RWPE2 (cell line): ENCODE data around the gene PDE4D.
A peak's percentile ranks its signal among the peaks of the same experiment; 100 is the strongest.

Experiments used
- ATAC-seq: fragments of 200-7000 bp; cut with Tn5 transposase; 3 replicates; pipeline ENCODE4 v1.9.1; 2021; ENCODE audit warnings: low read depth
- DNase-seq: peaks from one replicate; pipeline ENCODE4 v3.0.0-alpha.2; 2020; ENCODE audit warnings: low spot score
- H3K27ac ChIP-seq: fragments of 450-650 bp; 2 replicates; pipeline ENCODE4 v1.5.1; 2017; ENCODE audit warnings: mild to moderate bottlenecking; ENCODE audit not compliant: poor library complexity, severe bottlenecking
- H3K27me3 ChIP-seq: fragments of 250-450 bp; sonication (Bioruptor Pico); 2 replicates; pipeline ENCODE4 v1.5.1; 2021; ENCODE audit warnings: mild to moderate bottlenecking, moderate library complexity; ENCODE audit not compliant: insufficient read depth, poor library complexity, severe bottlenecking
- H3K36me3 ChIP-seq: fragments of 250-450 bp; sonication (Bioruptor Pico); 2 replicates; pipeline ENCODE4 v1.5.1; 2020; ENCODE audit warnings: low read depth, mild to moderate bottlenecking, moderate library complexity
- H3K4me1 ChIP-seq: fragments of 250-450 bp; sonication (Bioruptor Pico); 2 replicates; pipeline ENCODE4 v1.5.1; 2021; ENCODE audit warnings: mild to moderate bottlenecking, moderate library complexity; ENCODE audit not compliant: insufficient read depth, poor library complexity, severe bottlenecking
- H3K4me3 ChIP-seq: fragments of 250-450 bp; sonication (Bioruptor Pico); 2 replicates; pipeline ENCODE4 v1.5.1; 2021; ENCODE audit warnings: mild to moderate bottlenecking, moderate library complexity; ENCODE audit not compliant: severe bottlenecking
- H3K9me3 ChIP-seq: fragments of 250-450 bp; sonication (Bioruptor Pico); 2 replicates; pipeline ENCODE4 v1.5.1; 2021; ENCODE audit warnings: mild to moderate bottlenecking, moderate library complexity; ENCODE audit not compliant: severe bottlenecking
- TF ChIP-seq, protein P1 (sequence below): fragments of 450-650 bp; IDR thresholded peaks from one replicate; pipeline ENCODE4 v1.5.1; 2017; ENCODE audit warnings: mild to moderate bottlenecking, moderate library complexity; ENCODE audit not compliant: poor library complexity, severe bottlenecking

PDE4D gene

GRCh38 chr5:59116231-59116865 lies 777.2 kb downstream of the PDE4D start:
- no peaks in the 10 kb centered on the region for H3K9me3 ChIP-seq
- ATAC-seq (peak; percentile 89), DNase-seq (no peak)
- H3K36me3 ChIP-seq: no peaks in the 10 kb centered on the region
- H3K27ac ChIP-seq: peak overlapping the region; percentile 57
- H3K27me3 ChIP-seq: no peaks in the 10 kb centered on the region
- H3K4me1 ChIP-seq: peaks cover 19% of the 10 kb centered on the region
- TF ChIP-seq, protein P1, sequence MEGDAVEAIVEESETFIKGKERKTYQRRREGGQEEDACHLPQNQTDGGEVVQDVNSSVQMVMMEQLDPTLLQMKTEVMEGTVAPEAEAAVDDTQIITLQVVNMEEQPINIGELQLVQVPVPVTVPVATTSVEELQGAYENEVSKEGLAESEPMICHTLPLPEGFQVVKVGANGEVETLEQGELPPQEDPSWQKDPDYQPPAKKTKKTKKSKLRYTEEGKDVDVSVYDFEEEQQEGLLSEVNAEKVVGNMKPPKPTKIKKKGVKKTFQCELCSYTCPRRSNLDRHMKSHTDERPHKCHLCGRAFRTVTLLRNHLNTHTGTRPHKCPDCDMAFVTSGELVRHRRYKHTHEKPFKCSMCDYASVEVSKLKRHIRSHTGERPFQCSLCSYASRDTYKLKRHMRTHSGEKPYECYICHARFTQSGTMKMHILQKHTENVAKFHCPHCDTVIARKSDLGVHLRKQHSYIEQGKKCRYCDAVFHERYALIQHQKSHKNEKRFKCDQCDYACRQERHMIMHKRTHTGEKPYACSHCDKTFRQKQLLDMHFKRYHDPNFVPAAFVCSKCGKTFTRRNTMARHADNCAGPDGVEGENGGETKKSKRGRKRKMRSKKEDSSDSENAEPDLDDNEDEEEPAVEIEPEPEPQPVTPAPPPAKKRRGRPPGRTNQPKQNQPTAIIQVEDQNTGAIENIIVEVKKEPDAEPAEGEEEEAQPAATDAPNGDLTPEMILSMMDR: no peak
- H3K4me3 ChIP-seq: no peak overlapping the region

GRCh38 chr5:59115345-59115744 lies 778.2 kb downstream of the PDE4D start:
- H3K4me3 ChIP-seq: no peak overlapping the region
- peaks cover 19% of the 10 kb centered on the region for H3K4me1 ChIP-seq
- peak overlapping the region; percentile 57 for H3K27ac ChIP-seq
- DNase-seq (no peak), ATAC-seq (peak; percentile 49; the same call in 1 of the 3 replicates)
- no peaks in the 10 kb centered on the region for H3K36me3 ChIP-seq
- TF ChIP-seq, protein P1: no peak
- no peaks in the 10 kb centered on the region for H3K27me3 ChIP-seq
- no peaks in the 10 kb centered on the region for H3K9me3 ChIP-seq

- no peaks in the 10 kb centered on the region for H3K27me3 ChIP-seq
- H3K36me3 ChIP-seq: no peaks in the 10 kb centered on the region
- ATAC-seq (no peak), DNase-seq (no peak)
- TF ChIP-seq, protein P1: no peak
- no peak overlapping the region for H3K27ac ChIP-seq
- H3K4me1 ChIP-seq: peaks cover 17% of the 10 kb centered on the region
- H3K4me3 ChIP-seq: no peak overlapping the region
- no peaks in the 10 kb centered on the region for H3K9me3 ChIP-seq
Observed at GRCh38 chr5:59109383-59109782, 784.1 kb downstream of the PDE4D start.

DNA sequence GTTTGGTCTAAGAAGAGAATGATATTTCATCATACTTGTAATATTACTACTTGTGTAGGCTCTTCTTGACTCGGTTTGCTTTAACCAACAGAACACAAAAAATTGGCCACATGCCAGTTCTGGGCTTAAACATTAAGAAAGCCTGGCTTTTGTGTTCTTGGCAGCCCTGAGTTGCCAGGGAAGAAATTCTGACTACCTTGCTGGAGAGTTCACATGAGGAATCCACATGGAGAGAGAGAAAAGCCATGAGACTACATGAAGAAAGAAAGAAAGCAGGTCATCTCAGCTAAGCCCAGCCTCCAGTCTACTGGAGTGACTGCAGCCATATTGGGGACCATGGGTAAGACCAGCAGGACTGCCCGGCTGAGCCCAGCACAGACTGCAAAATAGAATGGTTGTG lies 785.8 kb downstream of the PDE4D start:
- Histone ChIP-seq H3K27me3 (no peaks in the 10 kb centered on the region), H3K27ac (no peak overlapping the region), H3K36me3 (no peaks in the 10 kb centered on the region), H3K4me3 (no peak overlapping the region), H3K9me3 (no peaks in the 10 kb centered on the region), H3K4me1 (peaks cover 17% of the 10 kb centered on the region)
- ATAC-seq (peak; percentile 60), DNase-seq (no peak)
- TF ChIP-seq, protein P1: no peak

GRCh38 chr5:59104400-59105127 lies 789.0 kb downstream of the PDE4D start:
- no peak overlapping the region for H3K4me3 ChIP-seq
- H3K27me3 ChIP-seq: no peaks in the 10 kb centered on the region
- no peaks in the 10 kb centered on the region for H3K36me3 ChIP-seq
- TF ChIP-seq, protein P1: no peak
- ATAC-seq (no peak), DNase-seq (no peak)
- H3K9me3 ChIP-seq: no peaks in the 10 kb centered on the region
- H3K27ac ChIP-seq: no peak overlapping the region
- peaks cover 22% of the 10 kb centered on the region for H3K4me1 ChIP-seq
